IgD-negative memory B cell (primary cell): ENCODE results near the gene GJD4. TPM values are rescaled to one million over a fixed set of nuclear protein-coding genes. Genes with fewer than 3 reads are reported as not detected.

Experiments used
- H3K27ac Mint-ChIP-seq, 3 donors: one replicate each; pipeline ENCODE4 v1.8.0; 2020 to 2022; ENCODE audit warnings: mild to moderate bottlenecking in 3 of 3, mixed read lengths in 3 of 3, moderate library complexity in 1 of 3
- H3K27me3 Mint-ChIP-seq: one replicate; pipeline ENCODE4 v1.8.0; 2021; ENCODE audit warnings: mixed read lengths
- H3K36me3 Mint-ChIP-seq: one replicate; pipeline ENCODE4 v1.8.0; 2020; ENCODE audit warnings: mild to moderate bottlenecking, mixed read lengths
- H3K4me1 Mint-ChIP-seq, 3 donors: one replicate each; pipeline ENCODE4 v1.8.0; 2020 to 2022; ENCODE audit warnings: mixed read lengths in 3 of 3, mild to moderate bottlenecking in 1 of 3
- H3K4me3 Mint-ChIP-seq, 4 donors: one replicate each; pipeline ENCODE4 v1.8.0; 2020 to 2022; ENCODE audit warnings: mild to moderate bottlenecking in 4 of 4, mixed read lengths in 4 of 4, moderate library complexity in 3 of 4
- H3K9me3 Mint-ChIP-seq, 3 donors: one replicate each; pipeline ENCODE4 v1.8.0; 2020 to 2021; ENCODE audit warnings: mixed read lengths in 3 of 3, mild to moderate bottlenecking in 1 of 3
- polyA plus RNA-seq: library from polyadenylated mRNA; unstranded; fragments of 300-500 nt; fragmentation: Illumina TruSeq; gene quantifications from one replicate; pipeline ENCODE4 v1.2.3, GENCODE V29; 2021

The GJD4 gene
- polyA plus RNA-seq, 1 donor from 2014 or later, result not detected

DNA sequence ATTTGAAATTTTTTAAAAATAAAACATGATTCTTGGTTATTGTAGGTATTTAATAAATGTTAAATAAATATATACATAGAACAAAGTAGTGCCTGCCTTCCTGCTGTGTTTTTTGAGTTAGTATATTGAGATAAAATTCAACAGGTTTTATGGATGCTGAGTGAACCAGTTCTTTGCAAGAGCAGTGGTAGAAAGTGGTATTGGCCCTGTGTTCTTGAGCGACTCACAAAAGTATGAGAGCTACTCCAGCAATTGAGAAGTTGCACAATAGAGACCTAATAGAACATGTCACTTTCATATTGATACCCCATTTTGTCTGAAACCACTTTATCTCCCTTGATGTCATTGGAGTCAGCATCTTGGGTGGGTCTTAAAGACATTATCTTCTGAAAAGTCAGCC lies 32.6 kb upstream of the GJD4 start:
- H3K9me3 Mint-ChIP-seq, result no peaks in the 10 kb centered on the region
- peaks cover 27% of the 10 kb centered on the region for H3K36me3 Mint-ChIP-seq
- no peak overlapping the region for H3K4me3 Mint-ChIP-seq
- no peak overlapping the region for H3K27ac Mint-ChIP-seq
- H3K27me3 Mint-ChIP-seq, result no peaks in the 10 kb centered on the region
- no peaks in the 10 kb centered on the region for H3K4me1 Mint-ChIP-seq

DNA sequence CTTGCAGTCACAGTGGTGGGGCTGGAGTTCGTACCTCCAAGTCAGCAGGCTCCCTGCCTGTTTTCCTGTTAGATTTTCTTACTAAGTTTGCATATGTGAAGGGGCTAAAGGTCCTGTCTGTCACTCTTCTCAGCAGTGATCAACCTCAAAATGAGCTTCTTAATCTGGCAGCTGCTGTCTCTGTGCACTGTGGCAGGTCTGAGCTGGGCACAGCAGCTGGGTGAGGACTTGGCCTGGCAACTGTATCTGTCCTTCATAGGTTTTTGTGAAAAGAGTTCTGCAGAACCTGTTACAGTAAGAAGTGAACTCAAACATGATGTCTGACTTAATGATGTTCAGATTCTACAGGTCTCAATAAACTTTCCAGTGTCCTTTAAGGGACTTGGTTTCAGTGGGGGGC lies 31.3 kb upstream of the GJD4 start:
- peaks cover 27% of the 10 kb centered on the region for H3K36me3 Mint-ChIP-seq
- no peak overlapping the region for H3K4me3 Mint-ChIP-seq
- no peaks in the 10 kb centered on the region for H3K27me3 Mint-ChIP-seq
- no peaks in the 10 kb centered on the region for H3K4me1 Mint-ChIP-seq
- H3K9me3 Mint-ChIP-seq, result peaks cover 0 to 2% (median 2%) of the 10 kb centered on the region in 3 donors
- no peak overlapping the region for H3K27ac Mint-ChIP-seq

DNA sequence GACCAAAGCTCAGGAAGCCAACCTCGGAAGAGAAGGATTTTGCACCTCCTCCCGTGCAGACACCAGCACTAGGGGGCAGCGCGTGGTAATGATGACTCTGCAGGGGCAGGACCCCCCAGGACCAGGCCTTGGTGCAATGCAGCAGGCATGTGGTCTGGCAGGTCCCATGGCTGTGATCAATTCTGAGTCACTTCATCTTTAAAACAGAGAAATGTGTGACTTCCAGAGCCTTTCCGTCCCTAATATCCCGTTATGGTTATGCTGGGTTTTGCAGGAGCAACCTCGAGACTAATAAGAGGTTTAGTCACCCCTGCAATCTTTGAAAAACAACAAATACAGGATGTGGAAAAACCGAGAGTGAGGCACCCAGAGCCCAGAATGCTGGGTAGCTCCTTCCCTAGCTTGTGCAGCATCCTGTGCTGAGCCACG lies 30.2 kb upstream of the GJD4 start:
- no peak overlapping the region for H3K27ac Mint-ChIP-seq
- no peaks in the 10 kb centered on the region for H3K27me3 Mint-ChIP-seq
- no peak overlapping the region for H3K4me3 Mint-ChIP-seq
- H3K4me1 Mint-ChIP-seq, result no peaks in the 10 kb centered on the region
- peaks cover 0 to 2% (median 2%) of the 10 kb centered on the region in 3 donors for H3K9me3 Mint-ChIP-seq
- peaks cover 25% of the 10 kb centered on the region for H3K36me3 Mint-ChIP-seq

DNA sequence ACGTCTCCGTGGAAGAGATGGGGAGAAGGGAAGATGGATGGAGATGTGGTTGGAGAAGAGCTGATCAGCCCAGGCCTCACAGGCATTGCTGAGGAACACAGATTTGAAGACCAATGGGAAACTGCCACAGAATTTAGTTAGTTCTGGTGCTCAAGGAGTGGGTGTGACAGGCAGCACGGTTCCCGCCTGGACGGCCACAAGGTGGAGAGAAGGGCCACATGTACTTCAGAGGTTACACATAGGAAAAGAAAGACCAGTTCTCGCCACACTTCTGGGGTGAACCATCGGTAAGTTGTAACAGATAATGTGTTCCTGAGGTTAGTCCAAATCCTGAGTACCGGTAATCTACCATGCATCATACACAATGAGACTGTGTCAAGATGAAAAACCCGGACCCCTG lies 29.5 kb upstream of the GJD4 start:
- H3K4me1 Mint-ChIP-seq, result no peaks in the 10 kb centered on the region
- no peaks in the 10 kb centered on the region for H3K27me3 Mint-ChIP-seq
- H3K4me3 Mint-ChIP-seq, result no peak overlapping the region
- H3K36me3 Mint-ChIP-seq, result peaks cover 25% of the 10 kb centered on the region
- H3K9me3 Mint-ChIP-seq, result peaks cover 0 to 2% (median 2%) of the 10 kb centered on the region in 3 donors
- no peak overlapping the region for H3K27ac Mint-ChIP-seq

DNA sequence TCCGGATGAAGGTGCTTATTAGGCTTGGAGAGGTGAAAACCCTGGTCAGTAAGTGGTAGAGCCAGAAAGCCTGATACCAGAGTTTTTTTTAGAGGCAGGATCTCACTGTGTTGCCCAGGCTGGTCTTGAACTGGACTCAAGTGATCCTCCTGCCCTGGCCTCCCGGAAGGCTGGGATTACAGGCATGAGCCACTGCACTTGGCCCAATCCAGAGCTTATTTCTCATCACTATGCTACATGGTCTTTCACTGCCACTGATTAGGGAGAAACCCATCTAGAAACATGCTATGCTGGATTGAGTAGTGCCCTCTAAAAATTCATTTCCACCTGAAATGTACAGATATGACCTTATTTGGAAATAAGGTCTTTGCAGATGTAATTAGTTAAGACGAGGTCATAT lies 28.4 kb upstream of the GJD4 start:
- Mint-ChIP-seq H3K9me3 (peaks cover 0 to 2% (median 2%) of the 10 kb centered on the region in 3 donors), H3K27me3 (no peaks in the 10 kb centered on the region), H3K27ac (no peak overlapping the region), H3K4me1 (no peaks in the 10 kb centered on the region), H3K4me3 (no peak overlapping the region), H3K36me3 (peaks cover 25% of the 10 kb centered on the region)

DNA sequence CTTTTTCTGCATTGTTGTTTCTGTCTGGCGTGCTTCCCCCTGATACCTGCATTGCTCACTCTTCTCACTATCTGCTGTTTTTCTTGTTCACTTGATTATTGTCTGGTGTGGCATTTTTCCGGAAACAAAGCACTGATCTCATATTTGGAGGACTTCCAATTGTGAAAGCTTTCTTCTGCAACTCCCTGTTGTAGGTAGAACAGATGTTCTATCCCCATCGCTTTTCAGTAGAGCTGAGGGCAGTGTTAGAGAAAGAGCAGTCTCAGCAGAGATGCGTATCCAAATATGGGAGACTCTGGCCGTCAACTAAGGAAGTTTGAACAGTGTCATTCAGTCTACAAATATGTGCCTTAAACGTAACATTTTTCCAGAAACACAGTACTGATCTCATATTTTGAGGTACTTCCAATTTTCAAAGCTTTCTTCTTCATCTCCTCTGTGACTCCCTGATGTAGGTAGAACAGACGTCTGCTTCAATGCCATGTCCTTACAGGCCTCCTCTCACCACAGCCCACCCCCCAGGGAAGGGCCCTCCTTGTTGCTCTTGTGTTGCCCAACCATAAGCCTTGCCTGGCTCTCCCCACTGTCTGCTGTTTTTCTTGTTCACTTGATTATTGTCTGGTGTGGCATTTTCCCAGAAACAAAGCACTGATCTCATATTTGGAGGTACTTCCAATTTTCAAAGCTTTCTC lies 27.1 kb upstream of the GJD4 start:
- no peaks in the 10 kb centered on the region for H3K4me1 Mint-ChIP-seq
- no peak overlapping the region for H3K27ac Mint-ChIP-seq
- no peaks in the 10 kb centered on the region for H3K27me3 Mint-ChIP-seq
- H3K36me3 Mint-ChIP-seq, result peaks cover 22% of the 10 kb centered on the region
- peak overlapping the region in 1 of 4 donors; percentile 49 for H3K4me3 Mint-ChIP-seq
- H3K9me3 Mint-ChIP-seq, result peaks cover 0 to 2% (median 2%) of the 10 kb centered on the region in 3 donors

DNA sequence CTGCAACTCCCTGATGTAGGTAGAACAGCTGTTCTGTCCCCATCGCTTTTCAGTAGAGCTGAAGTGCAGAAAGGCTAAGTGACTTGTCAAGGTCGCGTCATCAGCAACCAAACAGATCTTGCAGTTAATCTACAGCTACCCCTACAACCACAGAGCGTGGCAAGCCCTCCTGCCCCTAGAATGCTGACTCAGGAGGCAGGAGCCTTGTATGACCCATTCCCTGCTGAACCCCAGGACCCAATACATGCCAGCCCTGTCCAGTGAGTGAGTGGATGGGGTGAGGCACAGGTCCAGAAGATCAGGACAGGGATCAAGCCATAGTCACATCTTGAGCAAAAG lies 26.6 kb upstream of the GJD4 start:
- peaks cover 0 to 2% (median 2%) of the 10 kb centered on the region in 3 donors for H3K9me3 Mint-ChIP-seq
- no peak overlapping the region for H3K4me3 Mint-ChIP-seq
- no peak overlapping the region for H3K27ac Mint-ChIP-seq
- no peaks in the 10 kb centered on the region for H3K4me1 Mint-ChIP-seq
- H3K27me3 Mint-ChIP-seq, result no peaks in the 10 kb centered on the region
- H3K36me3 Mint-ChIP-seq, result peaks cover 19% of the 10 kb centered on the region

DNA sequence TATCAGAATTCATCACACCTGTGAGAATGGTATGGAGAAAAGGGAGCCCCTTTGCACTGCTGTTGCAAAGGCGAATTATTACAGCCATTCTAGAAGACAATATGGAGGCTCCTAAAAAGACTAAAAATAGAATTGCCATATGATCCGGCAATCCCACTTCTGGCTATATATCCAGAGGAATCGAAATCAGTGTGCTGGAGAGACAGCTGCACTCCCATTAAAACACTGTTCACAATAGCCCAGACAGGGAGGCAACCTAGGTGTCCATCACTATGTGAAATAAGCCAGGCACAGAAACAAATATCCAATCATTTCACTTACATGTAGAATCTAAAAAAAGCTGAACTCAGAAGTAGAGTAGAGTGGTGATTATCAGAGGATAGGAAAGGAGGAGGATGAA lies 26.0 kb upstream of the GJD4 start:
- Mint-ChIP-seq H3K27me3 (no peaks in the 10 kb centered on the region), H3K27ac (no peak overlapping the region), H3K4me3 (no peak overlapping the region), H3K9me3 (peaks cover 0 to 2% (median 2%) of the 10 kb centered on the region in 3 donors), H3K4me1 (no peaks in the 10 kb centered on the region), H3K36me3 (peaks cover 14% of the 10 kb centered on the region)

DNA sequence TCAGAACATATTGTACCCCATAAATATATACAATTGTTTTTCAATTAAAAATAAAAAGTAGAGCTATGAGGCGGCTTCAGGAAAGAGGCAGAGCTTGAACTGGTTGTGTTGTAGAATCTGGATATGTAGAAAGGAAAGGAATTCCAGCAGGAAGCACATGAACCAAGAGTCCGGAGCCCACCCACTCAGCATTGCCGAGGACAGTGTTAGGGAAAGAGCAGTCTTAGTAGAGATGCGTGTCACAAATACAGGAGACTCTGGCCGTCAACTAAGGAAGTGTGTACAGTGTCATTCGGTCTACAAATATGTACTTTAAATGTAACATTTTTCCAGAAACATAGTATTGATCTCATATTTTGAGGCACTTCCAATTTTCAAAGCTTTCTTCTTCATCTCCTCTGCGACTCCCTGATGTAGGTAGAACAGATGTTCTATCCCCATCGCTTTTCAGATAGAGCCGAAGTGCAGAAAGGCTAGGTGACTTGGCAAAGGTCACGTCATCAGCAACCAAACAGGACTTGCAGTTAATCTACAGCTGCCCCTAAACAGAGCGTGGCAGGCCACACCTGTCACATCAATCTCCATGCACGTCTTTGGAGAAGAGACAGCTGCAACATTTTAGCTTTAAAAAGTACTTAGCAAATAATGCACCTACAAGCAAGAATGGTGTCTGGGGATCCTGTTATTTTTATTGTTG lies 25.3 kb upstream of the GJD4 start:
- Mint-ChIP-seq H3K4me1 (no peaks in the 10 kb centered on the region), H3K27me3 (no peaks in the 10 kb centered on the region), H3K27ac (peak overlapping the region in 1 of 3 donors; percentile 18)

DNA sequence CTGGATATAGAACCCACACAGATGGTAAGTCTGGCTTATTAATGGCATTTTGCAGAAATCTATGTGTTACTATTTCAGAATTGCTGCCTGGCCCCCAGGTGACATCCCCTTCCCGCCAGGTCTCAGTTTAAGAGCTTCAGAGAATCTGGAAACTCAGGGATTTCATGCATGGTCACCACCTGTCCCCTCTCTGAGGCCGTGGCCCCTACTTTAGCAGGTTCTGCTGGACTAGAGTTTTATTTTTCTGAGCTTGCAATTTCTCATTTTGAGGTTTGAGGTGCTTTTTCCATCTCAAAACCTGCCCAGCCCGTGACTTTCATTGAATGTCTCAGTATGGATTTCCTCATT lies 24.7 kb upstream of the GJD4 start:
- no peaks in the 10 kb centered on the region for H3K4me1 Mint-ChIP-seq
- no peaks in the 10 kb centered on the region for H3K27me3 Mint-ChIP-seq
- peaks cover 8% of the 10 kb centered on the region for H3K36me3 Mint-ChIP-seq
- H3K4me3 Mint-ChIP-seq, result no peak overlapping the region
- peaks cover 0 to 2% (median 2%) of the 10 kb centered on the region in 3 donors for H3K9me3 Mint-ChIP-seq
- H3K27ac Mint-ChIP-seq, result peak overlapping the region in 1 of 3 donors; percentile 18

More for the DNA sequence above, 25.3 kb upstream of the GJD4 start:
- Mint-ChIP-seq H3K36me3 (peaks cover 8% of the 10 kb centered on the region), H3K9me3 (peaks cover 0 to 2% (median 2%) of the 10 kb centered on the region in 3 donors), H3K4me3 (no peak overlapping the region)

DNA sequence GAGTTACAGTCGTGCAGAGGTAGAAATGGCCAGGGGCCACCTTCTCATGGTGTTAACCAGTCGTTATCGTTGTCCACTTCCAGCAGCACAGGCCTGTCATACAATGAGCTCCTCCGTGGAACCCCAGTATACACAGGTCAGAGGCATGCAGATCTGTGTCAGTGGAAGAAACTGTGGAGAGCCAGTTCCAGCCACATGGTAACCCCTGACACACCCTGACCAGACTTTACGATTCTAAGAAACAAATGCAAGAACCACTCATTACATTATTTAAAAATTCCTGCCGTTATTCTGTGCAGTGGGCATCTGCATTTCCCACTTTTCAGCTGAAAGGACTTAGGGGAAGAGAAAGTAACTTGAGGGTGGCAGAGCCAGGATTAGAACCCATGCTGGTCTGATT lies 23.5 kb upstream of the GJD4 start:
- Mint-ChIP-seq H3K27ac (no peak overlapping the region), H3K9me3 (peaks cover 0 to 2% (median 2%) of the 10 kb centered on the region in 3 donors), H3K4me3 (no peak overlapping the region), H3K27me3 (no peaks in the 10 kb centered on the region), H3K36me3 (peaks cover 4% of the 10 kb centered on the region), H3K4me1 (no peaks in the 10 kb centered on the region)

DNA sequence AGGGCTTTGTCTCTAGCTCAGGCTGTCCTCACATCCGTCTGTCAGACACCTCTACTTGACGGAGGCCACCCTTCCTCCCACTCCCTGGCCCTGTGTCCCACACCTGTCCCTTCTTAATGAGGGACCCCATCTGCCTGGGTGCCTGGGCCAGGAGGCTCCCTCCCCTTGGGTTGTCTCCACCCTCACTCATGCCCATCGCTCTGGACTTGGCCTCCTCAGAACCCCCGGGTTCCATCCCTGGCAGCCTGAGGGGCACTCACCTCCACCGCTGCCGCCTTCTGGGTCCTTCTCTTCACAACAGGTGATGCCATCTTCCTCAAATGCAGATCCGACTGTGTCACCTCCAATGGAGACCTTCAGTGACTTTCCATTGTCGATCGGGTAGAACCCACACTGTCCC lies 20.2 kb upstream of the GJD4 start:
- H3K27ac Mint-ChIP-seq, result no peak overlapping the region

DNA sequence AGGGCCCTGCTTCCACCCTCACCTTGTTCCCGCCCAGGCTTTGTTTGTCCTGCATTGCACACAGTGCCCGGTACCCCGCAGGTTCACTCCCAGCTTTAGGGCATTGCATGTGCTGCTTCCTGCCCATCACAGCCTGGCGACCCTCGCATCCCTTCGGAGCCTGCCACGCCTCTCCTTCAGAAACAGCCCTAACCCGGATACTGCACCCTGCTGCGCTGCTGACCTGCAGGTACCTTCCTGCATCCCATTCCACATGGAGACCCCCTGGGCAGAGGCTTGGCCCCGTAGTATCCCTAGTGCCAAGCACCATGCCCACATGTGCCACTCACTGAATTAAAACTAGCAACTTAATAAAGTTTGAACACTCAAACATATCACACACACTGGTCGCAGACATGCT lies 19.8 kb upstream of the GJD4 start:
- H3K4me1 Mint-ChIP-seq, result no peaks in the 10 kb centered on the region
- H3K4me3 Mint-ChIP-seq, result no peak overlapping the region
- no peaks in the 10 kb centered on the region for H3K9me3 Mint-ChIP-seq
- peaks cover 7% of the 10 kb centered on the region for H3K36me3 Mint-ChIP-seq
- peaks cover 5% of the 10 kb centered on the region for H3K27me3 Mint-ChIP-seq
- H3K27ac Mint-ChIP-seq, result no peak overlapping the region

More for the DNA sequence above, 20.2 kb upstream of the GJD4 start:
- no peaks in the 10 kb centered on the region for H3K4me1 Mint-ChIP-seq
- no peaks in the 10 kb centered on the region for H3K9me3 Mint-ChIP-seq
- H3K27me3 Mint-ChIP-seq, result peaks cover 5% of the 10 kb centered on the region
- H3K36me3 Mint-ChIP-seq, result peaks cover 7% of the 10 kb centered on the region
- H3K4me3 Mint-ChIP-seq, result no peak overlapping the region

DNA sequence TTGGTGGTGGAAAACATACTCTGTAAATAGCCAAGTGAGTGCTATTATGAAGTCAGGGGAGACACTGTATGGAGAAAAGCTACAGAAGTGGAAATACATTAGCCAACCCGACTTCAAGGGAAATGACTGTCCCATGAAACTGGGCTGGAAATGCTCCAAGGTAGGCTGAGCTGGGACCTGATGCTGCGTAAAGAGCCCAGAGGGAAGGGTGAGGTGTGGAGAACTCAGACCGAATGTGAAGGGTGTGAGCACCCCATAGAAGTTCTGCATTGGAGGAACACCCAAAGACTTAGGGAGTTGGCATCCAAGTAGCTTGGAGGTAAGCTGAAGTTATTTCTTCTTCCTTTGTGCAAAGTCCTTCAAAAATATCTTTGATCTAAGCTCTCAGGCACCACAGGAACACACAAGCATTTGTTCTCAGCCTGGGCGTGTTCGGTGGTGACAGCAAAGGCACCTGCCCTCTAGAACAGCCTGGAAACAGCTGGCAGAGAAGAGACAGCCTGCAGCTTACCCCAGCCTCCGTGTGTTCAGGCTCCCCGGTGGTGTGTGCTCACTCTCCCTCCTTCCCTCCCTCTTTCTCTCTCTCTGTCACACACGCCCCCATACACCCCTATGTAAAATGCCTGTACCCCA lies 19.1 kb upstream of the GJD4 start:
- H3K27ac Mint-ChIP-seq, result no peak overlapping the region
- H3K4me1 Mint-ChIP-seq, result no peaks in the 10 kb centered on the region
- no peak overlapping the region for H3K4me3 Mint-ChIP-seq
- peaks cover 7% of the 10 kb centered on the region for H3K36me3 Mint-ChIP-seq
- peaks cover 0 to 4% (median 3%) of the 10 kb centered on the region in 3 donors for H3K9me3 Mint-ChIP-seq
- peaks cover 7% of the 10 kb centered on the region for H3K27me3 Mint-ChIP-seq

DNA sequence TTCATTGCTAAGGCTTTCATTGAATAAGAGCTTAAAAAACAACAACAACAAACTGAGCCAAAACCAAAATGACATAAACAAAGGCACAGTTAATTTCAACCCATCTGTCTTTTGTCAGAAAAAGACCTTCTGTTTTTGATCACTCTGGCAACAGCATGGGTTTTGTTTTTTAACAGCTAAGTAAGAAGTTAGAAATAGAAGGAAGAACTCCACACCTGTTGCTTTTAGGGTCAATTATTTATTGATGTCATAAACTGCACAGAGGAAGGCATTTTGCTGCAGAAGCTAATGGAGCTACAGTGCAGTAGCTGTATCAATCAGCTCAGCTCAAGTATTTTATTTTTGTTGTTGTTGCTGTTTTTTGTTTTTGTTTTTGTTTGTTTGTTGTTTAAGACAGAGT lies 16.3 kb upstream of the GJD4 start:
- H3K4me3 Mint-ChIP-seq, result no peak overlapping the region
- peaks cover 2 to 18% (median 8%) of the 10 kb centered on the region in 3 donors for H3K9me3 Mint-ChIP-seq
- H3K36me3 Mint-ChIP-seq, result peaks cover 7% of the 10 kb centered on the region
- peaks cover 7% of the 10 kb centered on the region for H3K27me3 Mint-ChIP-seq
- no peak overlapping the region for H3K27ac Mint-ChIP-seq
- H3K4me1 Mint-ChIP-seq, result no peaks in the 10 kb centered on the region
